Measurements from ENCODE around the gene SLC13A5. TPM values are rescaled to one million over a fixed set of nuclear protein-coding genes. Genes with fewer than 3 reads are reported as not detected.

Gene SLC13A5
- total RNA-seq, 4 donors from 2014 or later = 0.29 to 2.3 (median 1.3) TPM

GRCh38 chr17:6706499-6706898 is 6.7 kb downstream of the SLC13A5 start:
- Histone ChIP-seq H3K27ac (no peak overlapping the region), H3K4me1 (peaks cover 0 to 13% (median 4%) of the 10 kb centered on the region in 3 donors), H3K4me3 (no peak overlapping the region), H3K36me3 (no peaks in the 10 kb centered on the region), H3K9me3 (no peaks in the 10 kb centered on the region), H3K27me3 (peaks cover 0 to 53% (median 0%) of the 10 kb centered on the region in 4 donors)
- no peak for DNase-seq
- no peak for TF ChIP-seq CTCF (IDR thresholded peaks at IDR 0.05)
- TF ChIP-seq POLR2A (IDR thresholded peaks at IDR 0.05) = no peak
- intact Hi-C loops (cut with DNase I) = no loop called here
- 76 to 83% methylated on average over 1 to 7 of the region's 14 CpGs for WGBS, 2 donors

GRCh38 chr17:6704470-6705052 is 8.6 kb downstream of the SLC13A5 start:
- H3K9me3 ChIP-seq = no peaks in the 10 kb centered on the region

GRCh38 chr17:6703751-6704150 is 9.4 kb downstream of the SLC13A5 start:
- Histone ChIP-seq H3K27me3 (peaks cover 0 to 42% (median 0%) of the 10 kb centered on the region in 4 donors), H3K27ac (no peak overlapping the region), H3K9me3 (no peaks in the 10 kb centered on the region), H3K36me3 (no peaks in the 10 kb centered on the region), H3K4me1 (no peaks in the 10 kb centered on the region), H3K4me3 (no peak overlapping the region)
- intact Hi-C loops (cut with DNase I) = no loop called here
- 90 to 99% methylated on average over 2 to 10 of the region's 10 CpGs for WGBS, 2 donors
- TF ChIP-seq CTCF (IDR thresholded peaks at IDR 0.05) = no peak
- no peak for TF ChIP-seq POLR2A (IDR thresholded peaks at IDR 0.05)
- no peak for DNase-seq

More at GRCh38 chr17:6704470-6705052, 8.6 kb downstream of the SLC13A5 start:
- 65 to 83% methylated on average over 2 to 4 of the region's 6 CpGs for WGBS, 2 donors
- Histone ChIP-seq H3K4me1 (no peaks in the 10 kb centered on the region), H3K27me3 (peaks cover 0 to 42% (median 0%) of the 10 kb centered on the region in 4 donors), H3K36me3 (no peaks in the 10 kb centered on the region), H3K4me3 (no peak overlapping the region), H3K27ac (no peak overlapping the region)
- no peak for DNase-seq
- intact Hi-C loops (cut with DNase I) = no loop called here
- no peak for TF ChIP-seq POLR2A (IDR thresholded peaks at IDR 0.05)
- TF ChIP-seq CTCF (IDR thresholded peaks at IDR 0.05) = no peak

- no peaks in the 10 kb centered on the region for H3K36me3 ChIP-seq
- TF ChIP-seq CTCF (IDR thresholded peaks at IDR 0.05) (no peak), POLR2A (IDR thresholded peaks at IDR 0.05) (no peak)
- 71 to 100% methylated on average over 1 of the region's 16 CpGs for WGBS, 2 donors
- peaks cover 0 to 38% (median 0%) of the 10 kb centered on the region in 4 donors for H3K27me3 ChIP-seq
- no peak overlapping the region for H3K27ac ChIP-seq
- intact Hi-C loops (cut with DNase I) = no loop called here
- no peak for DNase-seq
- H3K4me1 ChIP-seq = no peaks in the 10 kb centered on the region
- H3K9me3 ChIP-seq = no peaks in the 10 kb centered on the region
- no peak overlapping the region for H3K4me3 ChIP-seq
Measured at GRCh38 chr17:6702567-6703215, 10.5 kb downstream of the SLC13A5 start.

GRCh38 chr17:6701719-6702118 is 11.4 kb downstream of the SLC13A5 start:
- WGBS, 2 donors = 18 to 39% methylated on average over 9 of the region's 11 CpGs
- DNase-seq = no peak

More at GRCh38 chr17:6701719-6702118, 11.4 kb downstream of the SLC13A5 start:
- intact Hi-C loops (cut with DNase I) = no loop called here
- Histone ChIP-seq H3K4me3 (no peak overlapping the region), H3K27ac (no peak overlapping the region), H3K27me3 (peaks cover 0 to 29% (median 0%) of the 10 kb centered on the region in 4 donors), H3K4me1 (no peaks in the 10 kb centered on the region), H3K9me3 (no peaks in the 10 kb centered on the region), H3K36me3 (no peaks in the 10 kb centered on the region)
- no peak for TF ChIP-seq CTCF (IDR thresholded peaks at IDR 0.05)
- TF ChIP-seq POLR2A (IDR thresholded peaks at IDR 0.05) = no peak
